H9 (cell line): ENCODE results near the gene METTL23. TPM values are rescaled to one million over a fixed set of nuclear protein-coding genes. Genes with fewer than 3 reads are reported as not detected.

Experiments used
- DNase-seq: peaks from one replicate; pipeline ENCODE4 v3.0.0-alpha.2; 2017
- H2AFZ ChIP-seq: one replicate; pipeline ENCODE4 v1.6.1; 2013; ENCODE audit warnings: mild to moderate bottlenecking, low read length, control low read depth, moderate library complexity
- H2AK5ac ChIP-seq: 2 replicates; pipeline ENCODE4 v1.6.1; 2013; ENCODE audit warnings: low read length, control low read depth, mixed read lengths; ENCODE audit not compliant: insufficient read length
- H2BK120ac ChIP-seq: one replicate; pipeline ENCODE4 v1.6.1; 2013; ENCODE audit warnings: low read depth, mild to moderate bottlenecking, low read length, control low read depth, inconsistent platforms; ENCODE audit not compliant: poor library complexity, severe bottlenecking
- H2BK12ac ChIP-seq: 2 replicates; pipeline ENCODE4 v1.6.1; 2013; ENCODE audit warnings: low read length, control low read depth, mixed read lengths, low read depth; ENCODE audit not compliant: insufficient read length
- H2BK15ac ChIP-seq: 2 replicates; pipeline ENCODE4 v1.6.1; 2013; ENCODE audit warnings: low read depth, low read length, control low read depth
- H2BK20ac ChIP-seq: one replicate; pipeline ENCODE4 v1.6.1; 2013; ENCODE audit warnings: low read depth, mild to moderate bottlenecking, low read length, control low read depth, inconsistent platforms; ENCODE audit not compliant: poor library complexity, severe bottlenecking
- H2BK5ac ChIP-seq: 2 replicates; pipeline ENCODE4 v1.6.1; 2013; ENCODE audit warnings: low read length, control low read depth, mixed read lengths; ENCODE audit not compliant: insufficient read length
- H3K14ac ChIP-seq: 2 replicates; pipeline ENCODE4 v1.6.1; 2013; ENCODE audit warnings: low read length, control low read depth; ENCODE audit not compliant: insufficient read depth
- H3K18ac ChIP-seq: 2 replicates; pipeline ENCODE4 v1.6.1; 2013; ENCODE audit warnings: low read depth, mild to moderate bottlenecking, mixed read lengths, low read length, control low read depth; ENCODE audit not compliant: insufficient read length
- H3K23ac ChIP-seq: 2 replicates; pipeline ENCODE4 v1.6.1; 2013; ENCODE audit warnings: low read length, control low read depth, mixed read lengths, low read depth; ENCODE audit not compliant: insufficient read length
- H3K23me2 ChIP-seq: 2 replicates; pipeline ENCODE4 v1.6.1; 2013; ENCODE audit warnings: low read depth, mild to moderate bottlenecking, mixed read lengths, low read length, control low read depth; ENCODE audit not compliant: insufficient read length, poor library complexity, severe bottlenecking
- H3K27ac ChIP-seq: 2 replicates; pipeline ENCODE4 v1.5.1; 2013; ENCODE audit warnings: low read length, control low read depth, mixed read lengths, low read depth; ENCODE audit not compliant: insufficient read length
- H3K27me3 ChIP-seq: 2 replicates; pipeline ENCODE4 v1.6.1; 2013; ENCODE audit warnings: low read length, control low read depth, inconsistent platforms; ENCODE audit not compliant: insufficient read depth
- H3K4ac ChIP-seq: 2 replicates; pipeline ENCODE4 v1.6.1; 2013; ENCODE audit warnings: low read depth, mild to moderate bottlenecking, control low read depth, inconsistent platforms, low read length, moderate library complexity
- H3K4me1 ChIP-seq: 2 replicates; pipeline ENCODE4 v1.6.1; 2013; ENCODE audit warnings: low read length, control low read depth, inconsistent platforms; ENCODE audit not compliant: insufficient read depth
- H3K4me2 ChIP-seq: 2 replicates; pipeline ENCODE4 v1.6.1; 2013; ENCODE audit warnings: low read length, control low read depth, mixed read lengths; ENCODE audit not compliant: insufficient read length, insufficient read depth
- H3K56ac ChIP-seq: 2 replicates; pipeline ENCODE4 v1.6.1; 2013; ENCODE audit warnings: low read depth, mild to moderate bottlenecking, mixed read lengths, low read length, control low read depth; ENCODE audit not compliant: insufficient read length
- H3K79me1 ChIP-seq: 2 replicates; pipeline ENCODE4 v1.6.1; 2013; ENCODE audit warnings: low read depth, mild to moderate bottlenecking, moderate library complexity, low read length, control low read depth, inconsistent platforms; ENCODE audit not compliant: insufficient read depth, poor library complexity, severe bottlenecking
- H3K79me2 ChIP-seq: 2 replicates; pipeline ENCODE4 v1.6.1; 2013; ENCODE audit warnings: low read length, control low read depth, inconsistent platforms; ENCODE audit not compliant: insufficient read depth
- H3K9ac ChIP-seq: 2 replicates; pipeline ENCODE4 v1.6.1; 2013; ENCODE audit warnings: low read length, control low read depth, mixed read lengths; ENCODE audit not compliant: insufficient read length; ENCODE audit errors: extremely low read depth
- H3K9me3 ChIP-seq: one replicate; pipeline ENCODE4 v1.6.1; 2013; ENCODE audit warnings: low read depth, low read length, inconsistent platforms; ENCODE audit not compliant: control insufficient read depth
- H3T11ph ChIP-seq: one replicate; pipeline ENCODE4 v1.6.1; 2013; ENCODE audit warnings: mild to moderate bottlenecking, low read length, control low read depth, inconsistent platforms
- H4K20me1 ChIP-seq: one replicate; pipeline ENCODE4 v1.6.1; 2013; ENCODE audit not compliant: control insufficient read depth, insufficient read length, insufficient read depth
- H4K5ac ChIP-seq: 2 replicates; pipeline ENCODE4 v1.6.1; 2013; ENCODE audit warnings: low read depth, mild to moderate bottlenecking, mixed read lengths, low read length, control low read depth; ENCODE audit not compliant: insufficient read length
- H4K8ac ChIP-seq: replicated peaks from 2 replicates; pipeline ENCODE4 v1.6.1; 2013; ENCODE audit warnings: low read length, control low read depth, mixed read lengths, low read depth; ENCODE audit not compliant: insufficient read length
- H4K91ac ChIP-seq: 2 replicates; pipeline ENCODE4 v1.6.1; 2013; ENCODE audit warnings: low read depth, mild to moderate bottlenecking, moderate library complexity, mixed read lengths, low read length, control low read depth; ENCODE audit not compliant: insufficient read length
- H3K27ac Mint-ChIP-seq, 3 experiments: 2 replicates in 2 of 3; 3 replicates in 1 of 3; pipeline ENCODE4 v1.8.0; 2020 to 2021; ENCODE audit warnings: mixed read lengths in 3 of 3, mild to moderate bottlenecking in 1 of 3, moderate library complexity in 1 of 3
- H3K27me3 Mint-ChIP-seq: 2 replicates; pipeline ENCODE4 v1.8.0; 2021; ENCODE audit warnings: low read depth, mild to moderate bottlenecking, moderate library complexity, mixed read lengths
- H3K36me3 Mint-ChIP-seq, 3 experiments: 2 replicates in 2 of 3; 3 replicates in 1 of 3; pipeline ENCODE4 v1.8.0; 2020 to 2021; ENCODE audit warnings: low read depth in 3 of 3, mixed read lengths in 3 of 3; ENCODE audit not compliant: insufficient read depth in 1 of 3
- H3K4me1 Mint-ChIP-seq, 2 experiments: 2 replicates each; pipeline ENCODE4 v1.8.0; 2020; ENCODE audit warnings: mixed read lengths in 2 of 2
- H3K4me3 Mint-ChIP-seq, 2 experiments: 2 replicates in 1 of 2; 3 replicates in 1 of 2; pipeline ENCODE4 v1.8.0; 2020 to 2021; ENCODE audit warnings: mild to moderate bottlenecking in 2 of 2, mixed read lengths in 2 of 2, moderate library complexity in 1 of 2
- H3K9me3 Mint-ChIP-seq, 2 experiments: 2 replicates in 1 of 2; 3 replicates in 1 of 2; pipeline ENCODE4 v1.8.0; 2020; ENCODE audit warnings: mild to moderate bottlenecking in 2 of 2, mixed read lengths in 2 of 2, moderate library complexity in 1 of 2
- CTCF ChIP-seq: fragments of 200-600 bp; sonication (generic); conservative IDR thresholded peaks from 3 replicates; pipeline ENCODE4 v1.8.0; 2021; ENCODE audit warnings: antibody characterized with exemption, mild to moderate bottlenecking
- WGBS: extraction: QIAGEN DNeasy Blood & Tissue Kit; methylation state at CpG from one replicate; pipeline ENCODE4 v1.1.7; 2013; ENCODE audit warnings: missing lambda C conversion rate, low lambda C conversion rate, mixed read lengths; ENCODE audit not compliant: insufficient read length; ENCODE audit errors: extremely low coverage; 5-methylcytosine and 5-hydroxymethylcytosine counted together
- total RNA-seq: library from RNA; stranded (reverse); gene quantifications from 2 replicates; pipeline ENCODE4 v1.2.1, GENCODE V29; 2021

Gene METTL23
- total RNA-seq, 1 experiment from 2014 or later, result 29.9 TPM

- Histone ChIP-seq H4K20me1 (no peaks in the 10 kb centered on the region), H3K27me3 (no peaks in the 10 kb centered on the region), H3K4me2 (peak overlapping the region; percentile 71), H2BK12ac (no peak overlapping the region), H4K8ac (no peak overlapping the region), H4K91ac (no peak overlapping the region), H3K27ac (no peak overlapping the region), H3K79me1 (peaks cover under 1% of the 10 kb centered on the region), H3K9me3 (no peaks in the 10 kb centered on the region), H2AK5ac (no peak overlapping the region), H3K79me2 (peaks cover 19% of the 10 kb centered on the region; the same call in 1 of the 2 replicates), H3K18ac (no peak overlapping the region), H3T11ph (no peak overlapping the region), H2BK120ac (no peak overlapping the region), H3K56ac (no peak overlapping the region), H3K9ac (no peak overlapping the region), H2BK20ac (no peak overlapping the region), H3K23me2 (no peaks in the 10 kb centered on the region), H3K4ac (no peak overlapping the region), H4K5ac (no peak overlapping the region), H2BK5ac (no peak overlapping the region), H2AFZ (no peak overlapping the region), H3K4me1 (no peaks in the 10 kb centered on the region), H3K14ac (no peak overlapping the region), H3K23ac (no peak overlapping the region), H2BK15ac (no peak overlapping the region)
- Mint-ChIP-seq H3K4me1 (peaks cover 17 to 22% of the 10 kb centered on the region in 2 experiments), H3K27ac (peak overlapping the region in 1 of 3 experiments; percentile 90; a peak in 2 of 7 replicates), H3K36me3 (peaks cover 39 to 66% (median 45%) of the 10 kb centered on the region in 3 experiments), H3K27me3 (peaks cover 2% of the 10 kb centered on the region), H3K4me3 (peak overlapping the region; percentile 99 to 100), H3K9me3 (peaks cover 3 to 7% of the 10 kb centered on the region in 2 experiments; a peak in 2 of 5 replicates)
- WGBS, result no CpG with 5 or more reads among the region's 3 CpGs
- TF ChIP-seq CTCF, result no peak
- DNase-seq, result no peak
These were observed 6.3 kb downstream of the METTL23 start for GRCh38 chr17:76732734-76733617.
